Measurements from ENCODE around the gene FILIP1L. TPM values are rescaled to one million over a fixed set of nuclear protein-coding genes. Genes with fewer than 3 reads are reported as not detected.

FILIP1L gene
- polyA plus RNA-seq, 1 of the 3 experiments (the other 2 are of a cell fraction): 26.8 TPM

GRCh38 chr3:99960941-99961340 lies 153.4 kb downstream of the FILIP1L start:
- Histone ChIP-seq H3K27ac (ENCODE audit: low read depth in 2 of 2, low read length in 1 of 2) (no peak overlapping the region), H3K36me3 (replicated peaks in 1 of 2; ENCODE audit: control insufficient read depth in 1 of 2, insufficient read depth in 2 of 2, low read length in 1 of 2) (no peaks in the 10 kb centered on the region), H3K9ac (no peak overlapping the region), H3K4me1 (ENCODE audit: control insufficient read depth in 1 of 2, insufficient read depth in 2 of 2, low read depth in 1 of 2, low read length in 1 of 2) (peaks cover 0 to 5% of the 10 kb centered on the region in 2 experiments; a peak in 1 of 4 replicates), H3K4me2 (no peak overlapping the region), H2AFZ (ENCODE audit: low read depth) (no peak overlapping the region), H3K4me3 (ENCODE audit: low read depth in 2 of 2, low read length in 1 of 2) (no peak overlapping the region), H3K9me3 (no peaks in the 10 kb centered on the region), H3K27me3 (ENCODE audit: insufficient read depth) (no peaks in the 10 kb centered on the region), H3K79me2 (ENCODE audit: insufficient read depth) (no peaks in the 10 kb centered on the region), H3K9me2 (no peaks in the 10 kb centered on the region), H4K20me1 (ENCODE audit: insufficient read depth) (no peaks in the 10 kb centered on the region), H3F3A (replicated peaks; ENCODE audit: insufficient read depth) (peaks cover 3% of the 10 kb centered on the region)
- CTCF ChIA-PET: no interaction called here
- 98% methylated on average over 7 of the region's 7 CpGs for WGBS (ENCODE audit: low lambda C conversion rate)
- TF ChIP-seq, protein P1, sequence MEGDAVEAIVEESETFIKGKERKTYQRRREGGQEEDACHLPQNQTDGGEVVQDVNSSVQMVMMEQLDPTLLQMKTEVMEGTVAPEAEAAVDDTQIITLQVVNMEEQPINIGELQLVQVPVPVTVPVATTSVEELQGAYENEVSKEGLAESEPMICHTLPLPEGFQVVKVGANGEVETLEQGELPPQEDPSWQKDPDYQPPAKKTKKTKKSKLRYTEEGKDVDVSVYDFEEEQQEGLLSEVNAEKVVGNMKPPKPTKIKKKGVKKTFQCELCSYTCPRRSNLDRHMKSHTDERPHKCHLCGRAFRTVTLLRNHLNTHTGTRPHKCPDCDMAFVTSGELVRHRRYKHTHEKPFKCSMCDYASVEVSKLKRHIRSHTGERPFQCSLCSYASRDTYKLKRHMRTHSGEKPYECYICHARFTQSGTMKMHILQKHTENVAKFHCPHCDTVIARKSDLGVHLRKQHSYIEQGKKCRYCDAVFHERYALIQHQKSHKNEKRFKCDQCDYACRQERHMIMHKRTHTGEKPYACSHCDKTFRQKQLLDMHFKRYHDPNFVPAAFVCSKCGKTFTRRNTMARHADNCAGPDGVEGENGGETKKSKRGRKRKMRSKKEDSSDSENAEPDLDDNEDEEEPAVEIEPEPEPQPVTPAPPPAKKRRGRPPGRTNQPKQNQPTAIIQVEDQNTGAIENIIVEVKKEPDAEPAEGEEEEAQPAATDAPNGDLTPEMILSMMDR (IDR thresholded peaks at IDR 0.05): no peak
- no peak for TF ChIP-seq MAX (IDR thresholded peaks at IDR 0.05; ENCODE audit: low read depth)
- no peak for TF ChIP-seq GABPA (IDR thresholded peaks at IDR 0.05; ENCODE audit: low read depth)
- no peak for TF ChIP-seq NRF1 (IDR thresholded peaks at IDR 0.05; ENCODE audit: low read depth, low read length)
- no peak for TF ChIP-seq TAF1 (IDR thresholded peaks at IDR 0.05; ENCODE audit: borderline replicate concordance, low read depth, low read length)
- POLR2A ChIA-PET: no interaction called here
- DNase-seq: no peak

GRCh38 chr3:99960123-99960878 lies 154.0 kb downstream of the FILIP1L start:
- H3K36me3 ChIP-seq (replicated peaks in 1 of 2; ENCODE audit: control insufficient read depth in 1 of 2, insufficient read depth in 2 of 2, low read length in 1 of 2): no peaks in the 10 kb centered on the region
- no peak overlapping the region for H3K27ac ChIP-seq (ENCODE audit: low read depth in 2 of 2, low read length in 1 of 2)
- CTCF ChIA-PET: no interaction called here
- H3F3A ChIP-seq (replicated peaks; ENCODE audit: insufficient read depth): peaks cover 3% of the 10 kb centered on the region
- no peak for DNase-seq
- TF ChIP-seq POLR2AphosphoS5 (IDR thresholded peaks at IDR 0.05; ENCODE audit: low read depth, low read length) (no peak), FOXJ3 (CRISPR knock-in tag; IDR thresholded peaks at IDR 0.05) (no peak), RAD21 (IDR thresholded peaks at IDR 0.05; ENCODE audit: low read length) (no peak), CHD2 (IDR thresholded peaks at IDR 0.05; ENCODE audit: low read length, partially characterized antibody) (no peak), MEF2A (IDR thresholded peaks at IDR 0.05; ENCODE audit: borderline replicate concordance, low read depth) (no peak), FOSL2 (IDR thresholded peaks at IDR 0.05; ENCODE audit: borderline replicate concordance, low read depth) (no peak), ELF1 (IDR thresholded peaks at IDR 0.05) (no peak), MXI1 (IDR thresholded peaks at IDR 0.05; ENCODE audit: low read depth, low read length) (no peak), TEAD4 (IDR thresholded peaks at IDR 0.05; ENCODE audit: borderline replicate concordance, insufficient read depth) (no peak), EZH2phosphoT487 (IDR thresholded peaks at IDR 0.05; ENCODE audit: borderline replicate concordance, low read depth) (no peak), FOXM1 (IDR thresholded peaks at IDR 0.05; ENCODE audit: low read depth) (no peak), RFX5 (IDR thresholded peaks at IDR 0.05; ENCODE audit: low read length) (no peak), TAF1 (IDR thresholded peaks at IDR 0.05; ENCODE audit: borderline replicate concordance, low read depth, low read length) (no peak), GABPA (IDR thresholded peaks at IDR 0.05; ENCODE audit: low read depth) (no peak), GATA2 (CRISPR knock-in tag; IDR thresholded peaks at IDR 0.05) (no peak), RCOR1 (IDR thresholded peaks at IDR 0.05; ENCODE audit: low read length) (no peak)
- TF ChIP-seq, protein P2, sequence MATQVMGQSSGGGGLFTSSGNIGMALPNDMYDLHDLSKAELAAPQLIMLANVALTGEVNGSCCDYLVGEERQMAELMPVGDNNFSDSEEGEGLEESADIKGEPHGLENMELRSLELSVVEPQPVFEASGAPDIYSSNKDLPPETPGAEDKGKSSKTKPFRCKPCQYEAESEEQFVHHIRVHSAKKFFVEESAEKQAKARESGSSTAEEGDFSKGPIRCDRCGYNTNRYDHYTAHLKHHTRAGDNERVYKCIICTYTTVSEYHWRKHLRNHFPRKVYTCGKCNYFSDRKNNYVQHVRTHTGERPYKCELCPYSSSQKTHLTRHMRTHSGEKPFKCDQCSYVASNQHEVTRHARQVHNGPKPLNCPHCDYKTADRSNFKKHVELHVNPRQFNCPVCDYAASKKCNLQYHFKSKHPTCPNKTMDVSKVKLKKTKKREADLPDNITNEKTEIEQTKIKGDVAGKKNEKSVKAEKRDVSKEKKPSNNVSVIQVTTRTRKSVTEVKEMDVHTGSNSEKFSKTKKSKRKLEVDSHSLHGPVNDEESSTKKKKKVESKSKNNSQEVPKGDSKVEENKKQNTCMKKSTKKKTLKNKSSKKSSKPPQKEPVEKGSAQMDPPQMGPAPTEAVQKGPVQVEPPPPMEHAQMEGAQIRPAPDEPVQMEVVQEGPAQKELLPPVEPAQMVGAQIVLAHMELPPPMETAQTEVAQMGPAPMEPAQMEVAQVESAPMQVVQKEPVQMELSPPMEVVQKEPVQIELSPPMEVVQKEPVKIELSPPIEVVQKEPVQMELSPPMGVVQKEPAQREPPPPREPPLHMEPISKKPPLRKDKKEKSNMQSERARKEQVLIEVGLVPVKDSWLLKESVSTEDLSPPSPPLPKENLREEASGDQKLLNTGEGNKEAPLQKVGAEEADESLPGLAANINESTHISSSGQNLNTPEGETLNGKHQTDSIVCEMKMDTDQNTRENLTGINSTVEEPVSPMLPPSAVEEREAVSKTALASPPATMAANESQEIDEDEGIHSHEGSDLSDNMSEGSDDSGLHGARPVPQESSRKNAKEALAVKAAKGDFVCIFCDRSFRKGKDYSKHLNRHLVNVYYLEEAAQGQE (IDR thresholded peaks at IDR 0.05; ENCODE audit: low read depth, low read length): no peak
- POLR2A ChIA-PET: no interaction called here
- peaks cover 0 to 5% of the 10 kb centered on the region in 2 experiments; a peak in 1 of 4 replicates for H3K4me1 ChIP-seq (ENCODE audit: control insufficient read depth in 1 of 2, insufficient read depth in 2 of 2, low read depth in 1 of 2, low read length in 1 of 2)
- 78% methylated on average over 5 of the region's 5 CpGs for WGBS (ENCODE audit: low lambda C conversion rate)
- H3K27me3 ChIP-seq (ENCODE audit: insufficient read depth): no peaks in the 10 kb centered on the region
- no peak overlapping the region for H3K4me2 ChIP-seq
- no peaks in the 10 kb centered on the region for H3K9me3 ChIP-seq
- H3K9me2 ChIP-seq: no peaks in the 10 kb centered on the region
- H2AFZ ChIP-seq (ENCODE audit: low read depth): no peak overlapping the region
- no peak overlapping the region for H3K4me3 ChIP-seq (ENCODE audit: low read depth in 2 of 2, low read length in 1 of 2)
- no peak overlapping the region for H3K9ac ChIP-seq
- H4K20me1 ChIP-seq (ENCODE audit: insufficient read depth): no peaks in the 10 kb centered on the region
- H3K79me2 ChIP-seq (ENCODE audit: insufficient read depth): no peaks in the 10 kb centered on the region

Measured in SK-N-SH (cell line).